ENCODE results near the gene AP3M1. TPM values are rescaled to one million over a fixed set of nuclear protein-coding genes. Genes with fewer than 3 reads are reported as not detected.

AP3M1 gene, protein sequence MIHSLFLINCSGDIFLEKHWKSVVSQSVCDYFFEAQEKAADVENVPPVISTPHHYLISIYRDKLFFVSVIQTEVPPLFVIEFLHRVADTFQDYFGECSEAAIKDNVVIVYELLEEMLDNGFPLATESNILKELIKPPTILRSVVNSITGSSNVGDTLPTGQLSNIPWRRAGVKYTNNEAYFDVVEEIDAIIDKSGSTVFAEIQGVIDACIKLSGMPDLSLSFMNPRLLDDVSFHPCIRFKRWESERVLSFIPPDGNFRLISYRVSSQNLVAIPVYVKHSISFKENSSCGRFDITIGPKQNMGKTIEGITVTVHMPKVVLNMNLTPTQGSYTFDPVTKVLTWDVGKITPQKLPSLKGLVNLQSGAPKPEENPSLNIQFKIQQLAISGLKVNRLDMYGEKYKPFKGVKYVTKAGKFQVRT
- 40.8 and 45.8 TPM in 2 replicates for total RNA-seq

DNA sequence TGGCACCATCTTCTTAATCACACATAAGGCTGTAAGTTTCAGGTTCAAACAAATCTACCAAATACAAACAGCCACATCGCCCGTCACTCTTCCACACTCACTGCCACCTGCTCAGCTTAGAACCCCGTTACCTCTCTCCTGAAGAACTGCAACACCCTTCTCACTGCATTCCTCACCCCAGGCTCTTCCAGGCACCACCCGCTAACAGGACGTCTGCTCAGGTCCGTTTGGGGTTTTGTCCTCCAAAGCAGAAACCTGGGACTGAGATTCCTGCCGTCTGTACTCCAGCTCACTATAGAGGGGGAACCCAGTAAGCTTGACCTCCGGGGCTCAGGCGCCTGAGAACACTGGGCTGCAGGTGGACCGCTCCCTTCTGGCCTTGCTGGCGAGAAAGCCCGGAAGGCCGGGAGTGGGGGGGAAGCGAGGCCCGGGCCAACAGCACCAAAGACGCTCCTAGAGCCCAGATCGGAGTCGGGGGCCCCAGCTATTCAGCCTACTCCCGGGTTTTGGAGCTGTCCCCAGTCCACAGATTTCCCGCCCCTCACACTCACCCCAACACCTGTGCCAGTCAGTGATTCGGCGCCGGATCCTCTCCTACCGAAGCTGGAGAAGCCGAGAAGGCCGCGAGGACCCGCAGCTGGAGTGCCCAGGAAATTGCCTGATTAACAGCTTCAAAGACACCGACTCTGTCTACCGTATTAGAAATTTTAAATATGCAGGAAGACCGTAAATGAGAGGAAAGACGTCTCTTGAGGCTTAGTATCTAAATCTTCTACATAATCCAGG is at the start of gene AP3M1:
TSS of gene AP3M1 (minus strand) at position 625 of the 786 bp plus-strand sequence. CDS start 12,449 bp downstream, outside the sequence.

DNA sequence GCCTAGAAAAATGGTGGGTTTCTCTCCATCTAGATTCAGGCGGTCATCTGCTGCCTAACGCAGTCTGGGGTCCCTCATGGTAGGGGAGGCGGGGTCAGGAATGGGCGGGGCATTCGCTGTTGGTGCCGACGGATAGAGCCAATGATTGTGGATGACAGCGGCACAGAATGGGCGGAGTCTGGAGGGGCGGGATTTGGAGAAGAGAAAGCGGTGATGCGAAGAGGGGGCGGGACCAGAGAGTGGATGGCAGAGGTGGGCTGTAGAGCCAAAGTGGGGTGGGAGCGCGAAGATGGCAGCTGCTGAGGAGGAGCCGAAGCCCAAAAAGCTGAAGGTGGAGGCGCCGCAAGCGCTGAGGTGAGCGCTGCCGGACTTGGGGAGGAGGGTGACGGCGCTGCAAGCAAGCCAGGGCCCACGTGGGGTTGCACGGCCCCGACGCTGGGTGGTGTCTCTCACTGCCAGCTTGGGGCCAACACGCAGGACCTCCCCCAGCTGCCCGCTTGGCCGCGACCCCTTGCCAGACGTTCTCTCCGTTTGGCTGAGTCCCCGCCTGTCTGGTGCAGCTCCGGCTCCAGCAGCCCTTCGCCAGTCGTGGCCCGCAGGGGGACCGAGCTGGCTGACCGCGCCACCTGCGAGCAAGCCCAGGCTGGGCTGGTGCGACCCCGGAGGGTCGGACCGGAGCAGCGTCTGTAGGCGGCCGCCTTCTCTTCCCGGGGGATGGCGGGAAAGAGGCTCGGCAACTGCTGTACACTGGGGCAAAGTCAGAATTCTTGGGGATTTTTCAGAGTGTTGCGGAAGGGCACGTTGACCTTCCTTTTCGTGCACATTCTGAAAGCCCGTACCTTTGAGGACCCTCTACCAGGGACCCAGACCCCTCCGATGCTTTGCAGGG is 606 bp upstream of the AP3M1 start, which contains the start of gene ADK:
TSS of gene ADK (plus strand) at position 232 of the 889 bp plus-strand sequence. CDS start at position 290, 58 bp downstream.

Other genes with a start within 250 kb of the AP3M1 start
- gene PLAU, start 239.7 kb downstream of the AP3M1 start, total RNA-seq = 125 and 148 TPM in 2 replicates
- gene VCL, start 152.7 kb downstream of the AP3M1 start, total RNA-seq = 145 and 168 TPM in 2 replicates
- gene ADK, start 393 bp upstream of the AP3M1 start, total RNA-seq = 47.6 and 51.2 TPM in 2 replicates